Measurements from ENCODE around the gene TUBA1C.
A peak's percentile ranks its signal among the peaks of the same experiment; 100 is the strongest.

Gene TUBA1C

DNA sequence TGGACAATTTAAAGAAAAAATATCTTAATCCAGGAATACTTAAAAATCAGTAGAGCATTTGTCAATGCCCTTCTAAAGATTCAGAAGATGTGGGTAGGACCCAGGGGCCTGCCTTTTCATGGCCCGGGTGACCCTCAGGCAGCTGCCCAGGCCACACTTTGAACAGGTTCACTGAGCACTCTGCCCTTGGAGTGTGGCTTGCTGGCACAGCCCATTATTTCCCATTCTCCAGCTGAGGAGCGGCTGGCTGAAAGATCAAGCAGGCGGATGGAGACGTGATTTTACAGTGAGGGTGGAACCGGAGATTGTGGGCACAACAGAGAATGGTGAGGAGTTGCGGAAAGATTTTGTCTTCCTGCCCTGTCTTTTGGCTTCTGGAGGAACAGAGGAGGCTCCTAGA, 23.0 kb downstream of the TUBA1C start:
- Mint-ChIP-seq H3K9me3 (peaks cover 5% of the 10 kb centered on the region), H3K4me3 (no peak overlapping the region), H3K27ac (no peak overlapping the region), H3K36me3 (ENCODE audit: low read depth) (no peaks in the 10 kb centered on the region), H3K4me1 (peaks cover 14% of the 10 kb centered on the region), H3K27me3 (ENCODE audit: low read depth, poor library complexity) (peaks cover 61% of the 10 kb centered on the region)
- no peak for TF ChIP-seq CTCF (IDR thresholded peaks at IDR 0.05)
- no peak for DNase-seq

- Mint-ChIP-seq H3K27ac (no peak overlapping the region), H3K9me3 (peaks cover 5% of the 10 kb centered on the region), H3K4me1 (peaks cover 19% of the 10 kb centered on the region), H3K27me3 (ENCODE audit: low read depth, poor library complexity) (peaks cover 67% of the 10 kb centered on the region), H3K36me3 (ENCODE audit: low read depth) (no peaks in the 10 kb centered on the region), H3K4me3 (no peak overlapping the region)
- peak; percentile 67 for DNase-seq
- TF ChIP-seq CTCF (IDR thresholded peaks at IDR 0.05): peak; percentile 79
These were observed 23.6 kb downstream of the TUBA1C start for GRCh38 chr12:49288412-49288853.

GRCh38 chr12:49288922-49289555, 24.2 kb downstream of the TUBA1C start:
- TF ChIP-seq CTCF (IDR thresholded peaks at IDR 0.05): no peak
- Mint-ChIP-seq H3K27ac (peak overlapping the region; percentile 28), H3K9me3 (peaks cover 5% of the 10 kb centered on the region)

DNA sequence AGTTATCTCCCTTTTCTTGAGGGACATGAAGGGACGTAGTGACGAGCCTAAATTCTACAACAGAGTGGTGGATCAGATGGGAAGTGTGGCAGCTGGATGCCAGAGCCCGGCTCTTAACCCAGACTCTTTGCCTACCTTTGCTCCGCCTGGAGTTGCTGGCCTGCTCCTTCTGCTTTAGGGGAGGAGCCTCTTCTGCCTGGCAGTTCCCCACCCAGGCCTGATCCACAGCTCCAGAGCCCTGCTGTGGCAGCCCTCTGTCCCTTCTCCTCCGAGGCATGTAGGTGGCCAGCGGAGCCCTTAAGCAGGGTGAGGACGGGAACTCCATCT, 27.8 kb downstream of the TUBA1C start:
- Mint-ChIP-seq H3K9me3 (no peaks in the 10 kb centered on the region), H3K36me3 (ENCODE audit: low read depth) (no peaks in the 10 kb centered on the region), H3K4me1 (peaks cover 26% of the 10 kb centered on the region), H3K4me3 (no peak overlapping the region), H3K27ac (no peak overlapping the region), H3K27me3 (ENCODE audit: low read depth, poor library complexity) (peaks cover 89% of the 10 kb centered on the region)
- TF ChIP-seq CTCF (IDR thresholded peaks at IDR 0.05): no peak
- no peak for DNase-seq

More at GRCh38 chr12:49288922-49289555, 24.2 kb downstream of the TUBA1C start:
- no peaks in the 10 kb centered on the region for H3K36me3 Mint-ChIP-seq (ENCODE audit: low read depth)
- no peak overlapping the region for H3K4me3 Mint-ChIP-seq
- H3K4me1 Mint-ChIP-seq: peaks cover 25% of the 10 kb centered on the region
- DNase-seq: no peak
- peaks cover 73% of the 10 kb centered on the region for H3K27me3 Mint-ChIP-seq (ENCODE audit: low read depth, poor library complexity)

GRCh38 chr12:49293056-49293956, 28.4 kb downstream of the TUBA1C start:
- peak; percentile 25 for DNase-seq
- H3K36me3 Mint-ChIP-seq (ENCODE audit: low read depth): no peaks in the 10 kb centered on the region
- H3K9me3 Mint-ChIP-seq: no peaks in the 10 kb centered on the region
- peaks cover 89% of the 10 kb centered on the region for H3K27me3 Mint-ChIP-seq (ENCODE audit: low read depth, poor library complexity)
- no peak for TF ChIP-seq CTCF (IDR thresholded peaks at IDR 0.05)
- peaks cover 20% of the 10 kb centered on the region for H3K4me1 Mint-ChIP-seq
- H3K27ac Mint-ChIP-seq: no peak overlapping the region
- H3K4me3 Mint-ChIP-seq: no peak overlapping the region

Data from nephron progenitor cell (in vitro differentiated cells).